OCI-LY3 (cell line): Measurements from ENCODE around the gene SLC25A47.

Experiments
- CTCF ChIP-seq: fragments of 200-600, 300-600 bp; sonication (generic); IDR thresholded peaks from 2 replicates; pipeline ENCODE4 v1.5.1; 2014; ENCODE audit warnings: antibody characterized with exemption, low read length, low read depth
- EZH2phosphoT487 ChIP-seq: fragments of 200-600 bp; shearing (Covaris generic); IDR thresholded peaks from 2 replicates; pipeline ENCODE4 v1.6.1; 2018; ENCODE audit warnings: antibody characterized with exemption, mixed run types, low read depth

- TF ChIP-seq CTCF (no peak), EZH2phosphoT487 (no peak)
Measured at GRCh38 chr14:100359881-100360280, 36.7 kb downstream of the SLC25A47 start.
